ENCODE data around the gene RGS5. TPM values are rescaled to one million over a fixed set of nuclear protein-coding genes. Genes with fewer than 3 reads are reported as not detected.

Gene RGS5
- total RNA-seq, 1 experiment from 2014 or later: 4.1 TPM

GRCh38 chr1:163102590-163102989 is 100.1 kb downstream of the RGS5 start:
- in situ Hi-C loops (cut with HindIII; ENCODE audit: low sequenced_read_pairs): no loop called here
- no peak for DNase-seq (ENCODE audit: low spot score)

- no peak for DNase-seq (ENCODE audit: low spot score)
- in situ Hi-C loops (cut with HindIII; ENCODE audit: low sequenced_read_pairs): no loop called here
These were observed 107.5 kb downstream of the RGS5 start for GRCh38 chr1:163095213-163095612.

- in situ Hi-C loops (cut with HindIII; ENCODE audit: low sequenced_read_pairs): no loop called here
- DNase-seq (ENCODE audit: low spot score): peak; percentile 13
These were observed 108.1 kb downstream of the RGS5 start for GRCh38 chr1:163094589-163094988.

- in situ Hi-C loops (cut with HindIII; ENCODE audit: low sequenced_read_pairs): no loop called here
- DNase-seq (ENCODE audit: low spot score): no peak
These were observed 108.5 kb downstream of the RGS5 start for GRCh38 chr1:163094182-163094581.

- in situ Hi-C loops (cut with HindIII; ENCODE audit: low sequenced_read_pairs): no loop called here
These were observed 109.1 kb downstream of the RGS5 start for GRCh38 chr1:163093579-163093978.

GRCh38 chr1:163093169-163093568 is 109.5 kb downstream of the RGS5 start:
- in situ Hi-C loops (cut with HindIII; ENCODE audit: low sequenced_read_pairs): no loop called here
- DNase-seq (ENCODE audit: low spot score): no peak

More at GRCh38 chr1:163093579-163093978, 109.1 kb downstream of the RGS5 start:
- DNase-seq (ENCODE audit: low spot score): peak; percentile 7

Other genes starting within 250 kb of the RGS5 start
- gene RGS4, start 133.6 kb downstream of the RGS5 start, total RNA-seq (2014; rRNA removed; shearing (Covaris generic)): 1.9 and 2.7 TPM in 2 replicates
- gene NUF2, start 119.0 kb upstream of the RGS5 start, total RNA-seq (2014; rRNA removed; shearing (Covaris generic)): 26.5 and 28.0 TPM in 2 replicates